ENCODE results near the gene STUB1. TPM values are rescaled to one million over a fixed set of nuclear protein-coding genes. Genes with fewer than 3 reads are reported as not detected.
A peak's percentile ranks its signal among the peaks of the same experiment; 100 is the strongest.

Gene STUB1
- total RNA-seq, 1 experiment from 2014 or later, result 102 TPM

GRCh38 chr16:716768-717325, 36.6 kb downstream of the STUB1 start:
- no peak overlapping the region for H3T11ph ChIP-seq (ENCODE audit: low read length)
- H3K4me1 Mint-ChIP-seq, result peaks cover 17 to 31% of the 10 kb centered on the region in 2 experiments
- no peak overlapping the region for H3K4ac ChIP-seq (ENCODE audit: low read depth, low read length)
- no peak overlapping the region for H3K56ac ChIP-seq (ENCODE audit: insufficient read length, low read depth, low read length)
- no peaks in the 10 kb centered on the region; the same call in 1 of the 2 replicates for H3K27me3 ChIP-seq (ENCODE audit: insufficient read depth, low read length)
- H3K27ac ChIP-seq (ENCODE audit: insufficient read length, low read depth, low read length), result no peak overlapping the region
- H2BK15ac ChIP-seq (ENCODE audit: low read depth, low read length), result no peak overlapping the region
- H3K27ac Mint-ChIP-seq, result no peak overlapping the region
- H3K9ac ChIP-seq (ENCODE audit: extremely low read depth, insufficient read length, low read length), result no peak overlapping the region
- no peaks in the 10 kb centered on the region for H3K79me2 ChIP-seq (ENCODE audit: insufficient read depth, low read length)
- H2BK20ac ChIP-seq (ENCODE audit: low read depth, low read length, poor library complexity, severe bottlenecking), result no peak overlapping the region
- H3K18ac ChIP-seq (ENCODE audit: insufficient read length, low read depth, low read length), result no peak overlapping the region
- no peaks in the 10 kb centered on the region; a peak in 1 of 5 replicates for H3K9me3 Mint-ChIP-seq
- H4K5ac ChIP-seq (ENCODE audit: insufficient read length, low read depth, low read length), result no peak overlapping the region
- no peak overlapping the region for H3K14ac ChIP-seq (ENCODE audit: insufficient read depth, low read length)
- H4K91ac ChIP-seq (ENCODE audit: insufficient read length, low read depth, low read length), result no peak overlapping the region
- H3K36me3 Mint-ChIP-seq (ENCODE audit: insufficient read depth in 1 of 3, low read depth in 3 of 3), result no peaks in the 10 kb centered on the region
- H2BK5ac ChIP-seq (ENCODE audit: insufficient read length, low read length), result no peak overlapping the region
- no peaks in the 10 kb centered on the region for H4K20me1 ChIP-seq (ENCODE audit: control insufficient read depth, insufficient read depth, insufficient read length)
- peak overlapping the region in 1 of 2 experiments; percentile 78; a peak in 1 of 5 replicates for H3K4me3 Mint-ChIP-seq
- no peak overlapping the region for H3K4me2 ChIP-seq (ENCODE audit: insufficient read depth, insufficient read length, low read length)
- no peaks in the 10 kb centered on the region for H3K9me3 ChIP-seq (ENCODE audit: control insufficient read depth, low read depth, low read length)
- peaks cover 48% of the 10 kb centered on the region for H3K27me3 Mint-ChIP-seq (ENCODE audit: low read depth)
- no peak for DNase-seq
- H2AFZ ChIP-seq (ENCODE audit: low read length), result no peak overlapping the region
- no peak overlapping the region for H3K23ac ChIP-seq (ENCODE audit: insufficient read length, low read depth, low read length)
- H3K4me1 ChIP-seq (ENCODE audit: insufficient read depth, low read length), result no peaks in the 10 kb centered on the region
- H2BK120ac ChIP-seq (ENCODE audit: low read depth, low read length, poor library complexity, severe bottlenecking), result no peak overlapping the region
- H3K79me1 ChIP-seq (ENCODE audit: insufficient read depth, low read depth, low read length, poor library complexity, severe bottlenecking), result no peaks in the 10 kb centered on the region
- H3K23me2 ChIP-seq (ENCODE audit: insufficient read length, low read depth, low read length, poor library complexity, severe bottlenecking), result peaks cover 10% of the 10 kb centered on the region
- H4K8ac ChIP-seq (replicated peaks; ENCODE audit: insufficient read length, low read depth, low read length), result no peak overlapping the region
- no peak overlapping the region for H2AK5ac ChIP-seq (ENCODE audit: insufficient read length, low read length)
- no peak for TF ChIP-seq CTCF (conservative IDR thresholded peaks at IDR 0.05)
- no peak overlapping the region for H2BK12ac ChIP-seq (ENCODE audit: insufficient read length, low read depth, low read length)
- no CpG with 5 or more reads among the region's 29 CpGs for WGBS (ENCODE audit: extremely low coverage, insufficient read length, low lambda C conversion rate)

Measured in H9 (cell line).